Heart right ventricle (tissue), 16 donors: Measurements from ENCODE around the gene ZNF236. TPM values are rescaled to one million over a fixed set of nuclear protein-coding genes. Genes with fewer than 3 reads are reported as not detected.
"Not testable (repeated sequence)": the region's sequence is repeated elsewhere in the genome, so short reads cannot be mapped to it uniquely, and the experiment has no call there.

Source experiments
- ATAC-seq, 8 donors: fragments of 200-7000 bp; cut with Tn5 transposase; one replicate each; pipeline ENCODE4 v1.9.1; 2020; ENCODE audit warnings: mild to moderate bottlenecking in 8 of 8, moderate library complexity in 8 of 8, moderate number of reproducible peaks in 1 of 8
- DNase-seq, 2 donors: peaks; one replicate each; pipeline ENCODE4 v3.0.0-alpha.2; 2020
- H3K27ac ChIP-seq, 10 donors: fragments of 200-600 bp; sonication (generic) in 2 of 10; one replicate each; pipeline versions ENCODE4 v1.5.0 to v1.8.0; 2020 to 2022; ENCODE audit warnings: mild to moderate bottlenecking in 3 of 10
- H3K27me3 ChIP-seq, 7 donors: fragments of 200-600 bp; one replicate each; pipeline ENCODE4 v1.8.0; 2021 to 2022; ENCODE audit warnings: mild to moderate bottlenecking in 2 of 7
- H3K36me3 ChIP-seq, 9 donors: fragments of 200-600 bp; sonication (generic) in 1 of 9; one replicate each; pipeline versions ENCODE4 v1.5.0 to v1.8.0; 2020 to 2022; ENCODE audit warnings: mild to moderate bottlenecking in 2 of 9
- H3K4me1 ChIP-seq, 9 donors: fragments of 200-600 bp; sonication (generic) in 1 of 9; one replicate each; pipeline versions ENCODE4 v1.5.0 to v1.8.0; 2020 to 2022; ENCODE audit warnings: mild to moderate bottlenecking in 4 of 9
- H3K4me3 ChIP-seq, 10 donors: fragments of 200-600 bp; sonication (generic) in 2 of 10; one replicate each; pipeline versions ENCODE4 v1.5.0 to v1.8.0; 2020 to 2022; ENCODE audit warnings: mild to moderate bottlenecking in 7 of 10, moderate library complexity in 2 of 10
- H3K9me3 ChIP-seq, 11 donors: fragments of 200-600 bp in 10 of 11; sonication (generic) in 2 of 11; one replicate each; pipeline versions ENCODE4 v1.5.0 to v1.8.0; 2013 to 2022; ENCODE audit warnings: mild to moderate bottlenecking in 2 of 11, control low read depth in 1 of 11, moderate library complexity in 1 of 11
- WGBS, 2 donors: extraction: QIAGEN DNeasy Blood & Tissue Kit; methylation state at CpG; one replicate each; pipeline ENCODE4 v1.1.7; 2013; ENCODE audit warnings: inconsistent platforms in 1 of 2; 5-methylcytosine and 5-hydroxymethylcytosine counted together
- intact Hi-C, 10 donors: fragments of 100-400 bp; cut with DNase I; formaldehyde crosslinking; loops; one replicate each; pipeline versions ENCODE4 v1.11.1 to v1.14.2; 2022
- polyA plus RNA-seq, 2 donors: library from polyadenylated mRNA; stranded (reverse); fragments of 200-250 nt; gene quantifications; one replicate each; pipeline ENCODE4 v1.2.3, GENCODE V29; 2013
- total RNA-seq, 10 donors: library from RNA; stranded (reverse); fragmentation: NEBNext Ultra II Directional in 3 of 10; extraction: Animal tissue kit (Norgen Biotek cat#: 25700) in 3 of 10; gene quantifications; one replicate each; pipeline versions ENCODE4 v1.2.1 to v1.2.4, GENCODE V29; 2021 to 2023
- TF ChIP-seq, protein P1 (sequence below), 9 donors: fragments of 200-600 bp; sonication (generic) in 2 of 9; IDR thresholded peaks; one replicate each; pipeline versions ENCODE4 v1.5.0 to v1.8.0; 2021 to 2022; ENCODE audit warnings: antibody characterized with exemption in 9 of 9, mild to moderate bottlenecking in 5 of 9, moderate library complexity in 1 of 9
- donor health status: Arrhythmogenic right ventricular cardiomyopathy.
- donor health status: ischemic (EF 13 %, LVEDD 7.1; RV severe dilation, severe dysfunction).
- donor health status: healthy with polysubstance abuse.
- donor health status: DM: no; HTN: yes; CAD: no.
- donor health status: DM: no; HTN: no; CAD: no.
- donor health status: ischemic (EF 25% LVEDD 6.9; RV normal size, moderate dysfunction).
- donor health status: ischemic (EF 25% LVEDD 5.7; RV mildly dilated, moderate dysfunction).
- donor health status: healthy.
- donor health status: DM: yes; HTN: yes; CAD: no.
- donor health status: Ischemic cardiomyopathy.
- donor health status: ischemic (EF 35%, LVEDD 5.7; RV mildly dilated, moderate dysfunction).
- donor health status: nonischemic (EF 11% LVEDD 7.7; RV severe dilation, severe dysfunction).
- donor health status: DM: yes; HTN: yes; CAD: no.
- donor health status: PGD.
- donor health status: ischemic (EF 29% LVEDD 5.4; RV normal size, mild dysfunction).
- donor health status: nonischemic (EF 23%, LVEDD 6.1; RV moderate dilation, normal function).

ZNF236 gene
- total and polyA plus RNA-seq, 12 donors, result 0.75 to 14.9 (median 12.1) TPM

DNA sequence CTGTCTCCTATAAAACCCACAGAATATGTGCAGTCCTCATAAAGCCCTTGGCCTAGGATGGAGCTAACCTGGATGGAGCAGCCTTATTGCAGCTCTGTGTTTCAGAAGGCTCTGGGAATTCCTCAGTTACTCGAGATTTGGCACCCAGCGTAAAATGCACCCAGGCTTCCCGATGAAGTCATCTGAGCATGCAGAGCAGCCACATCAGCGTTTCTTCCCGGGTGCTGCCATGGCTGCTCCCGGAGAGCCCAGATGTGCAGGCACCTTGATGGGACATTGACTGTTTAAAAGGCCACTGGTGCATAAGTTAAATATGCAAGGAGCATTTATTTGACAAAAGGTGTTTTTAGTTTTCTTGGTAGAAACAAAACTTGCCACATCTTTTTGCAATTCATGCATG, 195.0 kb downstream of the ZNF236 start:
- intact Hi-C loops, result loop anchor here in 1 of 10 donors (10.0 kb wide), 1 partner anchor 117 kb away; the partner anchor contains the start of gene MBP
- H3K4me3 ChIP-seq, result no peak overlapping the region
- no peak for ATAC-seq
- H3K9me3 ChIP-seq, result no peaks in the 10 kb centered on the region
- no peak for DNase-seq
- WGBS, 2 donors, result 77 to 86% methylated on average over 6 of the region's 6 CpGs
- H3K4me1 ChIP-seq, result peaks cover 5 to 37% (median 30%) of the 10 kb centered on the region in 9 donors
- peaks cover 0 to 32% (median 0%) of the 10 kb centered on the region in 9 donors for H3K36me3 ChIP-seq
- H3K27ac ChIP-seq, result no peak overlapping the region
- TF ChIP-seq, protein P1, sequence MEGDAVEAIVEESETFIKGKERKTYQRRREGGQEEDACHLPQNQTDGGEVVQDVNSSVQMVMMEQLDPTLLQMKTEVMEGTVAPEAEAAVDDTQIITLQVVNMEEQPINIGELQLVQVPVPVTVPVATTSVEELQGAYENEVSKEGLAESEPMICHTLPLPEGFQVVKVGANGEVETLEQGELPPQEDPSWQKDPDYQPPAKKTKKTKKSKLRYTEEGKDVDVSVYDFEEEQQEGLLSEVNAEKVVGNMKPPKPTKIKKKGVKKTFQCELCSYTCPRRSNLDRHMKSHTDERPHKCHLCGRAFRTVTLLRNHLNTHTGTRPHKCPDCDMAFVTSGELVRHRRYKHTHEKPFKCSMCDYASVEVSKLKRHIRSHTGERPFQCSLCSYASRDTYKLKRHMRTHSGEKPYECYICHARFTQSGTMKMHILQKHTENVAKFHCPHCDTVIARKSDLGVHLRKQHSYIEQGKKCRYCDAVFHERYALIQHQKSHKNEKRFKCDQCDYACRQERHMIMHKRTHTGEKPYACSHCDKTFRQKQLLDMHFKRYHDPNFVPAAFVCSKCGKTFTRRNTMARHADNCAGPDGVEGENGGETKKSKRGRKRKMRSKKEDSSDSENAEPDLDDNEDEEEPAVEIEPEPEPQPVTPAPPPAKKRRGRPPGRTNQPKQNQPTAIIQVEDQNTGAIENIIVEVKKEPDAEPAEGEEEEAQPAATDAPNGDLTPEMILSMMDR (IDR thresholded peaks at IDR 0.05), result no peak
- H3K27me3 ChIP-seq, result no peaks in the 10 kb centered on the region

DNA sequence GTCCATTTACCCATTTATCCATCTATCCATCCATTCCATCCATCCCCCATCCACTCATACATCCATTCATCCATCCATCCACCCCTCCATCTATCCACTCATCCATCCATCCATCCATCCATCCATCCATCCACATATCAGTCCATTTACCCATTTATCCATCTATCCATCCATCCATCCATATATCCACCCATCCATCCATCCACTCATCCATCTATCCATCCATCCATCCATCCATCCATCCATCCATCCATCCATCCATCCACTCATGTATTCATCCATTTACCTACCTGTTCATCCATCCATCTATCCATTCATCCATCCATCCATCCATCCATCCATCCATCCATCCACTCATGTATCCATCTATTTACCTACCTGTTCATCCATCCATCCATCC, 196.3 kb downstream of the ZNF236 start:
- H3K4me1 ChIP-seq, result peaks cover 8 to 29% (median 19%) of the 10 kb centered on the region in 9 donors
- not testable (repeated sequence) for ATAC-seq, H3K4me3 ChIP-seq, H3K9me3 ChIP-seq, H3K27me3 ChIP-seq, DNase-seq, H3K27ac ChIP-seq
- H3K36me3 ChIP-seq, result peaks cover 0 to 26% (median 0%) of the 10 kb centered on the region in 9 donors
- intact Hi-C loops, result loop anchor here in 1 of 10 donors (10.0 kb wide), 1 partner anchor 116 kb away; the partner anchor contains the start of gene MBP

DNA sequence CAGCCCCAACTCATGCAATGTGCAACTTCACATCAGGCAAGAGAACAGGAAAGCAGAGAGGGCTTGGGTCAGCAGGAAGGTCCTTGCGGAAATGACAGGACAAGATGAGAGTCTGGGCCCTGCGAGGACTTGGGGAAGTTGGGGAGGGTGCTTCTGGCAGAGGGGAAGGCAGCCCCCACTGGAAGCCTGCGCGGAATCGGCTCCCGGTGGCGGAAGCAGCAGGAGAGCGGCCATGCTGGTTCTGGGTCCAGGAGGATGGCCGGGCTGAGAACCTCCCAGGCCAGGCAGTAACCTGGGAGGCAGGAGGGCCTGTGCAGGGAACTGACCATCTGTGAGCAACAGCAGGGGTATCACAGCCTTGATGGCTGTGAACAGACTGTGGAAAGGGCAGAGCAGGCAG, 197.3 kb downstream of the ZNF236 start:
- H3K4me3 ChIP-seq, result no peak overlapping the region
- no peak overlapping the region for H3K27ac ChIP-seq
- H3K4me1 ChIP-seq, result peaks cover 0 to 20% (median 11%) of the 10 kb centered on the region in 9 donors
- TF ChIP-seq, protein P1 (IDR thresholded peaks at IDR 0.05), result no peak
- peaks cover 0 to 32% (median 0%) of the 10 kb centered on the region in 9 donors for H3K36me3 ChIP-seq
- no peaks in the 10 kb centered on the region for H3K9me3 ChIP-seq
- H3K27me3 ChIP-seq, result no peaks in the 10 kb centered on the region
- WGBS, 2 donors, result 91 to 96% methylated on average over 9 of the region's 9 CpGs
- ATAC-seq (no peak), DNase-seq (no peak)
- intact Hi-C loops, result loop anchor here in 1 of 10 donors (10.0 kb wide), 1 partner anchor 115 kb away; the partner anchor contains the start of gene MBP
